H1 (cell line): ENCODE results near the gene CALHM2. TPM values are rescaled to one million over a fixed set of nuclear protein-coding genes. Genes with fewer than 3 reads are reported as not detected.

Experiments used
- CTCF ChIA-PET: fragments of 300-600 bp; sonication (Branson Sonifier 250); formaldehyde crosslinking; loops from one replicate; lab custom pipeline; 2021; ENCODE audit not compliant: partially characterized antibody; lab: Charles Lee
- POLR2A ChIA-PET: fragments of 300-600 bp; sonication (Branson Sonifier 250); formaldehyde crosslinking; loops from one replicate; lab custom pipeline; 2021; ENCODE audit warnings: inconsistent platforms; ENCODE audit not compliant: partially characterized antibody; lab: Charles Lee
- DNase-seq, 2 experiments: peaks; one replicate each; pipeline versions ENCODE4 v3.0.0 to v3.0.0-alpha.2; 2010 to 2022; ENCODE audit warnings: low spot score in 2 of 2, low read depth in 1 of 2, mixed read lengths in 1 of 2
- FAIRE-seq: peaks from 2 replicates; lab custom pipeline; 2011; peaks lifted over from hg19 to GRCh38; lab: Jason Lieb, UNC
- H2AFZ ChIP-seq: 2 replicates; pipeline ENCODE4 v1.8.1; 2012; ENCODE audit warnings: low read length, inconsistent platforms
- H2AK5ac ChIP-seq: 2 replicates; pipeline ENCODE4 v1.6.1; 2013; ENCODE audit warnings: low read depth, low read length
- H2BK120ac ChIP-seq: replicated peaks from 2 replicates; pipeline ENCODE3; 2013; ENCODE audit warnings: low read depth, low read length, inconsistent platforms
- H2BK12ac ChIP-seq: 2 replicates; pipeline ENCODE4 v1.6.1; 2013; ENCODE audit warnings: low read depth, low read length
- H2BK15ac ChIP-seq: 2 replicates; pipeline ENCODE4 v1.6.1; 2013; ENCODE audit warnings: low read length
- H2BK20ac ChIP-seq: 2 replicates; pipeline ENCODE4 v1.6.1; 2013; ENCODE audit warnings: low read length
- H2BK5ac ChIP-seq: 2 replicates; pipeline ENCODE4 v1.6.1; 2013; ENCODE audit warnings: low read depth, low read length
- H3K14ac ChIP-seq: 2 replicates; pipeline ENCODE4 v1.6.1; 2013; ENCODE audit warnings: inconsistent platforms; ENCODE audit not compliant: insufficient read length
- H3K18ac ChIP-seq: 2 replicates; pipeline ENCODE4 v1.6.1; 2013; ENCODE audit warnings: low read length; ENCODE audit errors: extremely low read depth
- H3K23ac ChIP-seq: 2 replicates; pipeline ENCODE4 v1.6.1; 2013; ENCODE audit warnings: inconsistent platforms; ENCODE audit not compliant: insufficient read length
- H3K23me2 ChIP-seq: 2 replicates; pipeline ENCODE4 v1.6.1; 2013; ENCODE audit warnings: low read depth, low read length
- H3K27ac ChIP-seq: 2 replicates; pipeline ENCODE4 v1.6.1; 2011; ENCODE audit warnings: low read depth, low read length, inconsistent platforms
- H3K27me3 ChIP-seq, 4 experiments: replicated peaks in 1 of 4; 1 replicate in 1 of 4; 2 replicates in 3 of 4; pipeline versions ENCODE4 v1.6.1 to v1.8.1; 2011 to 2013; ENCODE audit warnings: low read length in 3 of 4, mild to moderate bottlenecking in 3 of 4, inconsistent platforms in 2 of 4, mixed read lengths in 2 of 4, moderate library complexity in 1 of 4; ENCODE audit not compliant: control insufficient read depth in 3 of 4, insufficient read depth in 3 of 4; ENCODE audit errors: extremely low read depth in 1 of 4
- H3K36me3 ChIP-seq, 4 experiments: 2 replicates each; pipeline versions ENCODE4 v1.6.1 to v1.8.1; 2011 to 2013; ENCODE audit warnings: mild to moderate bottlenecking in 4 of 4, low read length in 3 of 4, moderate library complexity in 2 of 4, control low read depth in 1 of 4, inconsistent platforms in 1 of 4; ENCODE audit not compliant: insufficient read depth in 4 of 4, control insufficient read depth in 2 of 4
- H3K4ac ChIP-seq: replicated peaks from 2 replicates; pipeline ENCODE3; 2013; ENCODE audit warnings: low read length, low read depth, mixed read lengths, inconsistent platforms; ENCODE audit not compliant: insufficient read length
- H3K4me1 ChIP-seq, 4 experiments: replicated peaks in 1 of 4; 1 replicate in 1 of 4; 2 replicates in 3 of 4; pipeline versions ENCODE4 v1.6.1 to v1.8.1; 2011 to 2013; ENCODE audit warnings: low read length in 3 of 4, inconsistent platforms in 2 of 4, mixed read lengths in 1 of 4; ENCODE audit not compliant: insufficient read depth in 4 of 4, control insufficient read depth in 3 of 4
- H3K4me2 ChIP-seq, 2 experiments: 2 replicates each; pipeline versions ENCODE4 v1.6.1 to v1.8.1; 2011 to 2013; ENCODE audit warnings: low read depth in 2 of 2, low read length in 2 of 2, control low read depth in 1 of 2, inconsistent platforms in 1 of 2, mild to moderate bottlenecking in 1 of 2; ENCODE audit not compliant: insufficient read depth in 1 of 2
- H3K4me3 ChIP-seq, 4 experiments: fragments of 200-600, 300-600 bp in 1 of 4; sonication (generic), shearing (Covaris generic), sonication (Bioruptor Twin) in 1 of 4; 2 replicates each; pipeline versions ENCODE4 v1.5.1 to v1.8.1; 2011 to 2016; ENCODE audit warnings: low read length in 4 of 4, low read depth in 3 of 4, control low read depth in 2 of 4, inconsistent platforms in 2 of 4, mild to moderate bottlenecking in 2 of 4, mixed read lengths in 1 of 4, moderate library complexity in 1 of 4; ENCODE audit not compliant: insufficient read depth in 2 of 4; ENCODE audit errors: extremely low read depth in 1 of 4
- H3K56ac ChIP-seq: replicated peaks from 2 replicates; pipeline ENCODE3; 2013; ENCODE audit warnings: low read depth, mild to moderate bottlenecking, mixed read lengths, low read length, inconsistent platforms; ENCODE audit not compliant: insufficient read length
- H3K79me1 ChIP-seq: 2 replicates; pipeline ENCODE4 v1.6.1; 2013; ENCODE audit warnings: low read depth, low read length, control low read depth
- H3K79me2 ChIP-seq, 2 experiments: 2 replicates each; pipeline versions ENCODE4 v1.6.1 to v1.8.1; 2012 to 2013; ENCODE audit warnings: low read length in 2 of 2, mild to moderate bottlenecking in 2 of 2, inconsistent platforms in 1 of 2; ENCODE audit not compliant: insufficient read depth in 2 of 2, control insufficient read depth in 1 of 2
- H3K9ac ChIP-seq, 4 experiments: replicated peaks in 1 of 4; 1 replicate in 1 of 4; 2 replicates in 3 of 4; pipeline versions ENCODE4 v1.6.1 to v1.8.1; 2011 to 2013; ENCODE audit warnings: low read depth in 3 of 4, low read length in 3 of 4, control low read depth in 2 of 4, mild to moderate bottlenecking in 2 of 4, moderate library complexity in 2 of 4, inconsistent platforms in 1 of 4; ENCODE audit errors: extremely low read depth in 1 of 4
- H3K9me3 ChIP-seq, 2 experiments: 2 replicates each; pipeline versions ENCODE4 v1.6.1 to v1.8.1; 2012 to 2013; ENCODE audit warnings: mild to moderate bottlenecking in 2 of 2, moderate library complexity in 2 of 2, control low read depth in 1 of 2, inconsistent platforms in 1 of 2, low read depth in 1 of 2, low read length in 1 of 2, mixed read lengths in 1 of 2; ENCODE audit not compliant: insufficient read depth in 2 of 2
- H4K20me1 ChIP-seq, 2 experiments: replicated peaks in 1 of 2; 2 replicates each; pipeline versions ENCODE3 to v1.8.1; 2011 to 2013; ENCODE audit warnings: inconsistent platforms in 2 of 2, low read length in 2 of 2, mild to moderate bottlenecking in 1 of 2; ENCODE audit not compliant: insufficient read depth in 2 of 2, control insufficient read depth in 1 of 2
- H4K5ac ChIP-seq: 2 replicates; pipeline ENCODE4 v1.6.1; 2013; ENCODE audit warnings: low read length, low read depth, mixed read lengths, inconsistent platforms; ENCODE audit not compliant: insufficient read length
- H4K8ac ChIP-seq: 2 replicates; pipeline ENCODE4 v1.8.0; 2013; ENCODE audit warnings: mild to moderate bottlenecking, moderate library complexity, low read length, inconsistent platforms; ENCODE audit not compliant: insufficient read depth; ENCODE audit errors: extremely low read depth
- H4K91ac ChIP-seq: replicated peaks from 2 replicates; pipeline ENCODE3; 2013; ENCODE audit warnings: low read length, mixed read lengths, inconsistent platforms; ENCODE audit not compliant: insufficient read length
- ASH2L ChIP-seq: fragments of 200-600, 300-600 bp; sonication (generic); IDR thresholded peaks from one replicate; pipeline ENCODE4 v1.7.1; 2017; ENCODE audit warnings: low read length
- BCL11A ChIP-seq, 2 experiments: IDR thresholded peaks; one replicate each; pipeline ENCODE4 v1.6.1; 2011; ENCODE audit warnings: low read depth in 2 of 2, low read length in 2 of 2, mild to moderate bottlenecking in 2 of 2
- CBX8 ChIP-seq: fragments of 300-800, 300-1000 bp; sonication (generic); IDR thresholded peaks from 2 replicates; pipeline ENCODE4 v1.7.1; 2016; ENCODE audit warnings: low read depth, low read length, borderline replicate concordance
- CHD2 ChIP-seq: IDR thresholded peaks from 2 replicates; pipeline ENCODE4 v1.6.1; 2012; ENCODE audit warnings: low read length, improper control_type of control experiment
- CREB1 ChIP-seq: IDR thresholded peaks from 2 replicates; pipeline ENCODE4 v1.6.1; 2012; ENCODE audit warnings: inconsistent platforms
- MAFK ChIP-seq: IDR thresholded peaks from 2 replicates; pipeline ENCODE4 v1.6.1; 2012; ENCODE audit warnings: low read depth, mild to moderate bottlenecking, improper control_type of control experiment, low read length
- ZNF274 ChIP-seq: IDR thresholded peaks from 2 replicates; pipeline ENCODE4 v1.7.0; 2012; ENCODE audit warnings: low read length, borderline replicate concordance; ENCODE audit errors: extremely low read depth
- WGBS, 2 experiments: shearing (Covaris generic) in 1 of 2; methylation state at CpG; one replicate each; pipeline versions ENCODE4 v1.1.6 to v1.1.7; 2013 to 2015; ENCODE audit warnings: low lambda C conversion rate in 2 of 2, mixed read lengths in 2 of 2, inconsistent platforms in 1 of 2, low coverage in 1 of 2, missing lambda C conversion rate in 1 of 2; ENCODE audit not compliant: insufficient replicate concordance in 2 of 2, insufficient coverage in 1 of 2, insufficient read length in 1 of 2; ENCODE audit errors: extremely low coverage in 1 of 2, missing lambda C conversion rate in 1 of 2; 5-methylcytosine and 5-hydroxymethylcytosine counted together
- polyA plus RNA-seq, 7 experiments: library from polyadenylated mRNA; depleted of rRNA in 3 of 7; stranded (reverse) in 5 of 7; unstranded in 2 of 7; fragments of >200 nt in 5 of 7; fragments of 200-250 nt in 2 of 7; gene quantifications; 1 replicate in 5 of 7; 2 replicates in 1 of 7; 4 replicates in 1 of 7; pipeline versions ENCODE4 v1.2.1 to v1.2.3, GENCODE V29; 2011 to 2013; ENCODE audit warnings: missing spikeins in 2 of 7, mixed read lengths in 2 of 7
- total RNA-seq: library from RNA; stranded (reverse); fragmentation: NEBNext Ultra II Directional; extraction: Animal tissue kit (Norgen Biotek cat#: 25700); gene quantifications from 2 replicates; pipeline ENCODE4 v1.2.1, GENCODE V29; 2021

Gene CALHM2
- total and polyA plus RNA-seq, 2 of the 8 experiments (the other 6 are each of a cell fraction or from before 2014, with no cell fraction given): 1.2 to 2.4 TPM

DNA sequence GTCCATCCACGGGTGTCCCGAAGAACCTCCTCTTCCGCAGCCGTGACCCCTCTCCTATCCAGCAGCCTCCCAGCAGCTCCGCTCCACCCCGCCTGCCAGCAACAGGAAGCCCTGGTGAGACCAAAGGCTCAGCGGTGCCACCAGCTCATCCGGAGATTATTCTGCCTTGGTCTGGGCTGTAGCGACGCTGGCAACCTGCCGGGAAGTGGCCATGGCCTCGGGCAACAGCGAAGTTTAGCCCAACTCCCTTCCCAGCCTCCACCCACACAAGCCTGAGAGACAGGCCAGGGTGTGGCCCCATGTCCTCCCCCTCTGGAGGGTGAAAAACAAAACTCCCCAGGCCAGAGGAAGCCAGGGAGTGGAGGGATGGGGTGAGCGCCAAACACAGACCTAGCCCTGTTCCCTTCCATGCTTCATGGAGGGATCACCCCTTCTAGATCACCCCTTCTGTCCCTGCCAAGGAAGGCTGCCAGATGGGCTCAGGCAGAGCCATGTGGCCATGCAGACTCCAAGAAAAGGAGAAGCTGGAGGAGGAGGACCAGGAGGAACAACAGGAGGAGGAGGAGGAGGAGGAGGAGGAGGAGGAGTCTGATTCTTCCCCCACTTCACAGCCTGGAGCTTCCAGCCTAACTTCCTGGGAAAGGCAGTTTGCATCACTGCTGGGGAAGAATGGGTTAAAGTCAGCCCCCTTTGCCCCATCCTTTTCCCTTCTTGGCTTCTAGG is 918 bp downstream of the CALHM2 start:
- Histone ChIP-seq H2BK15ac (peak overlapping the region; percentile 72; the same call in 1 of the 2 replicates), H3K27ac (no peak overlapping the region), H4K91ac (no peak overlapping the region), H3K23ac (no peak overlapping the region), H3K4me1 (peaks cover 0 to 15% (median 4%) of the 10 kb centered on the region in 4 experiments; a peak in 5 of 7 replicates), H3K18ac (no peak overlapping the region), H2AK5ac (no peak overlapping the region), H4K20me1 (peaks cover 3 to 5% of the 10 kb centered on the region in 2 experiments), H2BK5ac (no peak overlapping the region), H2BK12ac (no peak overlapping the region), H4K8ac (no peak overlapping the region), H3K79me1 (no peaks in the 10 kb centered on the region), H2BK20ac (no peak overlapping the region), H4K5ac (no peak overlapping the region), H3K14ac (no peak overlapping the region), H3K4me2 (peak overlapping the region; percentile 35 to 87), H3K36me3 (peaks cover 3 to 13% (median 9%) of the 10 kb centered on the region in 4 experiments; a peak in 4 of 8 replicates), H3K27me3 (no peaks in the 10 kb centered on the region; a peak in 2 of 7 replicates), H3K9ac (no peak overlapping the region), H3K4ac (no peak overlapping the region), H3K4me3 (peak overlapping the region in 3 of 4 experiments; percentile 40 to 61 (median 49); a peak in 4 of 8 replicates), H3K79me2 (no peaks in the 10 kb centered on the region), H3K9me3 (no peaks in the 10 kb centered on the region), H3K56ac (no peak overlapping the region), H3K23me2 (peaks cover 3% of the 10 kb centered on the region; the same call in 1 of the 2 replicates), H2BK120ac (no peak overlapping the region), H2AFZ (no peak overlapping the region)
- POLR2A ChIA-PET: interaction anchor here (1.0 to 3.2 kb wide), 4 partner anchors 9 to 37 kb away, joined by 4 to 12 read pairs (median 6); no protein-coding TSS in a partner anchor
- WGBS, 2 experiments: 92% methylated on average over 14 of the region's 14 CpGs; no CpG with 5 or more reads in 1 of the 2 experiments
- CTCF ChIA-PET: interaction anchor here (0.6 to 5.8 kb wide), 9 partner anchors 12 to 114 kb away, joined by 3 to 47 read pairs (median 6); partner anchors contain the start of gene CALHM3
- FAIRE-seq: no peak
- no peak for DNase-seq
- TF ChIP-seq ZNF274: no peak
- no peak for TF ChIP-seq BCL11A (IDR thresholded peaks at IDR 0.05; ENCODE audit: low read depth in 2 of 2, low read length in 2 of 2)
- no peak for TF ChIP-seq MAFK
- no peak for TF ChIP-seq CBX8
- no peak for TF ChIP-seq CHD2
- no peak for TF ChIP-seq CREB1
- no peak for TF ChIP-seq ASH2L
